ENCODE measurements around the gene TUBA4B. TPM values are rescaled to one million over a fixed set of nuclear protein-coding genes. Genes with fewer than 3 reads are reported as not detected.

The TUBA4B gene
- total RNA-seq, 4 donors from 2014 or later = not detected

DNA sequence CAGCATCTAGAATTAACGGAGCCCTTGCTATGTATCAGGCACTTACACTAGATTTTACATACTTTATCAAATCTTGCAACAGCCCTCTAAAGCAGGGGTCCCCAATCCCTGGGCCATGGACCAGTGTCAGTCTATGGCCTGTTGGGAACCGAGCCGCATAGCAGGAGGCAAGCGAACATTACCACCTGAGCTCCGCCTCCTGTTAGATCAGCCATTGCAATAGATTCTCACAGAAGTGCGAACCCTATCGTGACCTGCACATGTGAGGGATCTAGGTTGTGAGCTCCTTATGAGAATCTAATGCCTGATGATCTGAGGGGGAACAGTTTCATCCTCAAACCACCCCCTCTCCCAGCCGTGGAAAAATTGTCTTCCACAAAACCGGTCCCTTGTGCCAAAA is 39.6 kb downstream of the TUBA4B start:
- H3K27me3 ChIP-seq = no peaks in the 10 kb centered on the region
- no peaks in the 10 kb centered on the region for H3K36me3 ChIP-seq
- no peaks in the 10 kb centered on the region for H3K9me3 ChIP-seq
- peak overlapping the region in 2 of 4 donors; percentile 99 to 100 for H3K27ac ChIP-seq
- TF ChIP-seq EP300 (IDR thresholded peaks at IDR 0.05) = no peak
- TF ChIP-seq POLR2A (IDR thresholded peaks at IDR 0.05) = no peak
- TF ChIP-seq, protein P1, sequence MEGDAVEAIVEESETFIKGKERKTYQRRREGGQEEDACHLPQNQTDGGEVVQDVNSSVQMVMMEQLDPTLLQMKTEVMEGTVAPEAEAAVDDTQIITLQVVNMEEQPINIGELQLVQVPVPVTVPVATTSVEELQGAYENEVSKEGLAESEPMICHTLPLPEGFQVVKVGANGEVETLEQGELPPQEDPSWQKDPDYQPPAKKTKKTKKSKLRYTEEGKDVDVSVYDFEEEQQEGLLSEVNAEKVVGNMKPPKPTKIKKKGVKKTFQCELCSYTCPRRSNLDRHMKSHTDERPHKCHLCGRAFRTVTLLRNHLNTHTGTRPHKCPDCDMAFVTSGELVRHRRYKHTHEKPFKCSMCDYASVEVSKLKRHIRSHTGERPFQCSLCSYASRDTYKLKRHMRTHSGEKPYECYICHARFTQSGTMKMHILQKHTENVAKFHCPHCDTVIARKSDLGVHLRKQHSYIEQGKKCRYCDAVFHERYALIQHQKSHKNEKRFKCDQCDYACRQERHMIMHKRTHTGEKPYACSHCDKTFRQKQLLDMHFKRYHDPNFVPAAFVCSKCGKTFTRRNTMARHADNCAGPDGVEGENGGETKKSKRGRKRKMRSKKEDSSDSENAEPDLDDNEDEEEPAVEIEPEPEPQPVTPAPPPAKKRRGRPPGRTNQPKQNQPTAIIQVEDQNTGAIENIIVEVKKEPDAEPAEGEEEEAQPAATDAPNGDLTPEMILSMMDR (IDR thresholded peaks at IDR 0.05) = no peak
- no peak for DNase-seq (ENCODE audit: low spot score in 2 of 2)
- 88 to 93% methylated on average over 9 of the region's 9 CpGs for WGBS, 2 donors
- peaks cover 0 to 52% (median 22%) of the 10 kb centered on the region in 4 donors for H3K4me1 ChIP-seq
- no peak overlapping the region for H3K4me3 ChIP-seq

DNA sequence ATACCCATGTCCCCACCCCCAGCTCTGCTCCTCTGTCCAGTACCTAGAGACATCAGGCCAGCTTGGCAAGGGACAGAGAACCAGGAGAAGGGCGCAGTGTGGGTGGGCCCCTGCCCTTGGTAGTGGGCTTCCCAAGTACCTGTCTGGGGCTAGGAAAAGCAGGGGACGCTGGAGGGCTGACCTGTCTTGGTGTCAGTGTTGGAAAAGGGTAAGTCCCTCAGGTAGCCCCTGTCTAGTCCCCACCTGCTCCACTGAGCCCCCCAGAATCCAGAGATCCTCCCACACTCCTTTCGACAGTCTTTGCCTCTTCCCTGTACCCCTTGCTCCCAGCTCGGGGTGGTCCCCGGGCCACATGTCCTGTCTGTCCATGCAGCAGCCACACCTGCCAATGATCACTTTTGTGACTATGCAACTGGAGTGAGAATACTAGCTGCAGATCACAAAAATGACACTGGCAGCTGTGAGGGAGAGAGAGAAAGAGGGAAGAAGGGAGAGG is 40.7 kb downstream of the TUBA4B start:
- DNase-seq (ENCODE audit: low spot score in 2 of 2) = no peak
- Histone ChIP-seq H3K4me1 (peaks cover 0 to 43% (median 16%) of the 10 kb centered on the region in 4 donors), H3K27me3 (no peaks in the 10 kb centered on the region), H3K4me3 (peak overlapping the region in 1 of 4 donors; percentile 41), H3K27ac (peak overlapping the region; percentile 86 to 100 (median 90)), H3K9me3 (no peaks in the 10 kb centered on the region), H3K36me3 (no peaks in the 10 kb centered on the region)
- TF ChIP-seq EP300 (IDR thresholded peaks at IDR 0.05) (no peak), POLR2A (IDR thresholded peaks at IDR 0.05) (no peak)
- TF ChIP-seq, protein P1 (IDR thresholded peaks at IDR 0.05) = no peak
- WGBS, 2 donors = 76 to 79% methylated on average over 5 of the region's 5 CpGs

DNA sequence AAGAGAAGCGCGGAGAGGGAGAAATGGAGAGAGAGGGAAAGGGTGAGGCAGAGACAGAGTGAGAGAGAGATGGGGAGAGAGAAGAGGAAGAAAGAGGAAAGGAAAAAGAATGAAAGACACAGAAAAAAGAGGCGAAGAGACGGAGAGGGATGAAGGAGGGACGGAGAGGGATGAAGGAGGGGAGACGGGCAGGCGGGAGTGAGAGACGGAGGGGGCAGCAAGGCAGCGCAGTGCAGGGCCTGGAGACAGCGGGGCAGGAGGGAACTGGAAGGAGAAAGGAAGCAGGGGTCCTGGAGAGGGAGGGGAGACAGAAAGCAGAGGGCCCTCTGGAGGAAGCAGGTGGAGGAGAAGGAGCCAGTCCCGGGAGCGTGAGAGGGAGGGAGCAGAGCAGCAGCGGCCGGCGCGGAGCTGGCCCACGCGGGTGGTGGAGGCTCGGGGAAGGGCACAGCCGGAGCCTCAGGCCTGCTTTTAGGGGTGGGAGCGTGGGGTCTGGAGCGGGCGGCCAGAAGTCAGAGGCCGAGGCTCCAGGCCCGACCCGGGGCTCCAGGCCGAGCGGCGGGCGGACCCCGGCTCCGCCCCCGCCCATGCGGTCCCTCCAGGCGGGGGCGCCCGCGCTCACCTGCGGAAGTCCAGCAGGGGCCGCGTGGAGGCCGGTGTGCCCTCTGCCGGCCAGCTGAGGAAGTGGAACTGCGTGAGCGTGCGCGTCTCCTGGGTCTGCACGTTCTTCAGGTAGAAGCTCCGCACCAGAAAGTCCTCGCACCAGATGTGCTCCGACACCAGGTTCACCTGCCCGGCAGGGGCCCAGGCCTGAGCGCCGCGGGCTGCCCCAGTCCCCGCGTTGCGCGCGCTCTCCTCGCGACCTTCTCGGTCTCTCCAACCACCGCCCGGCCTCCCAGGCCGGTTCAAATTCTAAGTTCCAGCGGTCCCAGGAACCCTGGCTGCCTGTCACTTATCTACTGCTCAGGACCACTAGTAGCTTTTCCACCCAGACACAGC is 41.6 kb downstream of the TUBA4B start:
- H3K9me3 ChIP-seq = no peaks in the 10 kb centered on the region
- peaks cover 0 to 4% of the 10 kb centered on the region in 2 donors for H3K27me3 ChIP-seq
- H3K4me3 ChIP-seq = peak overlapping the region; percentile 41 to 70 (median 52)
- peak overlapping the region; percentile 86 to 100 (median 90) for H3K27ac ChIP-seq
- peaks cover 0 to 38% (median 10%) of the 10 kb centered on the region in 4 donors for H3K4me1 ChIP-seq
- no peaks in the 10 kb centered on the region for H3K36me3 ChIP-seq
- DNase-seq (ENCODE audit: low spot score in 2 of 2) = peak; percentile 75 to 80
- TF ChIP-seq, protein P1 (IDR thresholded peaks at IDR 0.05) = peak; percentile 99 to 100 (median 100)
- TF ChIP-seq EP300 (IDR thresholded peaks at IDR 0.05) (peak in 1 of 2 donors; percentile 76), POLR2A (IDR thresholded peaks at IDR 0.05) (peak; percentile 11 to 82)
- WGBS, 2 donors = 7 to 8% methylated on average over 33 to 41 of the region's 67 CpGs

DNA sequence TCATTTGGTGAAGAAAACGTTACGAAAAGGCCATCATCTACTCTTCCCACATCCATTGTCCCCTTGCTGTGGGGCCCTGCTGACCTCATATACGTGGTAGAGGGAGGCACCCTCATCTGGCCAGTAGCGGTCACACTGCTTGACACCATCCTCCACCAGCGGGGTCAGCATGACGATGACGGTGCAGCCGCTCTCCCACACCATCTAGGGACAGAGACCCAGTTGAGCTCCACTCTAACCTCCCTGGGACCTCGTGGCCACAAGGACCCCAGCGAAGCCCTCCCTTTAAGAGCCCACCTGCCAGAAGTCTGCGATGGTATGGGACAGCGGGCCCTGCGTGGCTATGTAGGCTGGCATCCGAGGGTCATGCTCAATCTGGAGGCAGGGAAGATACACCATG is 43.1 kb downstream of the TUBA4B start:
- H3K36me3 ChIP-seq = no peaks in the 10 kb centered on the region
- peaks cover 0 to 25% (median 3%) of the 10 kb centered on the region in 4 donors for H3K4me1 ChIP-seq
- WGBS, 2 donors = 80 to 81% methylated on average over 14 of the region's 14 CpGs
- H3K27me3 ChIP-seq = peaks cover 0 to 10% of the 10 kb centered on the region in 2 donors
- no peak for TF ChIP-seq POLR2A (IDR thresholded peaks at IDR 0.05)
- TF ChIP-seq EP300 (IDR thresholded peaks at IDR 0.05) = no peak
- TF ChIP-seq, protein P1 (IDR thresholded peaks at IDR 0.05) = no peak
- no peak for DNase-seq (ENCODE audit: low spot score in 2 of 2)
- no peaks in the 10 kb centered on the region for H3K9me3 ChIP-seq
- no peak overlapping the region for H3K4me3 ChIP-seq
- no peak overlapping the region for H3K27ac ChIP-seq

All from tibial nerve (tissue), 4 donors.